Measurements from ENCODE around the gene PSMC3IP. TPM values are rescaled to one million over a fixed set of nuclear protein-coding genes. Genes with fewer than 3 reads are reported as not detected.
A peak's percentile ranks its signal among the peaks of the same experiment; 100 is the strongest.

PSMC3IP gene
- total RNA-seq, 1 donor from 2014 or later, result 3.1 TPM

DNA sequence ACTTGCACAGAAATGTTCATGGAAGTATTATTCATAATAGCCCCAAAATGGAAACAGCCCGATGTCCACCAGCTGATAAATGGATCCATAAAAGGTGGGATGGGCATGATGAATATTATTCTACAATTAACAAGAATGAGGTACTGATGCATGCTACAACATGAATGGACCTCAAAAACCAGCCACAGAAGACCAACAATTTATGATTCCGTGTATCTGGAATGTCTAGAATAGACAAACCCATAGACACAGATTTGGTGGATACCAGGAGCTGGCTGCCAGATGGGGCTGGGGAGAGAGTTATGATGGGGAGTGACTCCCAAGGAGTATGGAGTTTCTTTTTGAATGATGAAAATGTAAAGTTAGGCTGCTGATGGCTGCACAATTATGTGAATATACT is 52.3 kb downstream of the PSMC3IP start:
- intact Hi-C loops (cut with micrococcal nuclease), result no loop called here

GRCh38 chr17:42522798-42523278 is 54.7 kb downstream of the PSMC3IP start:
- intact Hi-C loops (cut with micrococcal nuclease), result no loop called here
- no peak for DNase-seq
- no peak for ATAC-seq

More for the DNA sequence above, 52.3 kb downstream of the PSMC3IP start:
- peak; percentile 16 for DNase-seq
- ATAC-seq, result no peak

Other genes with a start within 250 kb of the PSMC3IP start
- gene STAT3, start 189.3 kb downstream of the PSMC3IP start, total RNA-seq, result 146 TPM
- gene CAVIN1, start 154.5 kb downstream of the PSMC3IP start, total RNA-seq, result 216 TPM
- gene ATP6V0A1, start 118.9 kb downstream of the PSMC3IP start, total RNA-seq, result 33.2 TPM
- gene NAGLU, start 41.5 kb downstream of the PSMC3IP start, total RNA-seq, result 8.3 TPM
- 1.4 TPM for gene HSD17B1, start 24.8 kb downstream of the PSMC3IP start, total RNA-seq
- gene COASY, start 15.6 kb downstream of the PSMC3IP start, total RNA-seq, result 45.2 TPM
- gene MLX, start 10.6 kb downstream of the PSMC3IP start, total RNA-seq, result 72.3 TPM
- gene RETREG3, start 31.6 kb upstream of the PSMC3IP start, total RNA-seq, result 25.7 TPM
- 46.0 TPM for gene TUBG1, start 32.0 kb upstream of the PSMC3IP start, total RNA-seq
- 17.1 TPM for gene TUBG2, start 81.6 kb upstream of the PSMC3IP start, total RNA-seq
- gene PLEKHH3, start 99.3 kb upstream of the PSMC3IP start, total RNA-seq, result 35.7 TPM
- gene CCR10, start 104.1 kb upstream of the PSMC3IP start, total RNA-seq, result 1.7 TPM
- gene CNTNAP1, start 104.8 kb upstream of the PSMC3IP start, total RNA-seq, result 7.0 TPM
- gene EZH1, start 167.3 kb upstream of the PSMC3IP start, total RNA-seq, result 49.6 TPM
- 39.3 TPM for gene RAMP2, start 183.5 kb upstream of the PSMC3IP start, total RNA-seq
- 29.6 TPM for gene VPS25, start 195.7 kb upstream of the PSMC3IP start, total RNA-seq
- gene WNK4, start 202.9 kb upstream of the PSMC3IP start, total RNA-seq, result not detected
- gene COA3, start 221.0 kb upstream of the PSMC3IP start, total RNA-seq, result 70.4 TPM
- gene CNTD1, start 221.1 kb upstream of the PSMC3IP start, total RNA-seq, result 0.10 TPM
- 76.8 TPM for gene BECN1, start 246.6 kb upstream of the PSMC3IP start, total RNA-seq

Measured in left ventricle myocardium superior (tissue), 1 donor.